ENCODE data around the gene ADGRG6. TPM values are rescaled to one million over a fixed set of nuclear protein-coding genes. Genes with fewer than 3 reads are reported as not detected.

ADGRG6 gene
- total RNA-seq, 1 donor from 2014 or later: 84.4 TPM

DNA sequence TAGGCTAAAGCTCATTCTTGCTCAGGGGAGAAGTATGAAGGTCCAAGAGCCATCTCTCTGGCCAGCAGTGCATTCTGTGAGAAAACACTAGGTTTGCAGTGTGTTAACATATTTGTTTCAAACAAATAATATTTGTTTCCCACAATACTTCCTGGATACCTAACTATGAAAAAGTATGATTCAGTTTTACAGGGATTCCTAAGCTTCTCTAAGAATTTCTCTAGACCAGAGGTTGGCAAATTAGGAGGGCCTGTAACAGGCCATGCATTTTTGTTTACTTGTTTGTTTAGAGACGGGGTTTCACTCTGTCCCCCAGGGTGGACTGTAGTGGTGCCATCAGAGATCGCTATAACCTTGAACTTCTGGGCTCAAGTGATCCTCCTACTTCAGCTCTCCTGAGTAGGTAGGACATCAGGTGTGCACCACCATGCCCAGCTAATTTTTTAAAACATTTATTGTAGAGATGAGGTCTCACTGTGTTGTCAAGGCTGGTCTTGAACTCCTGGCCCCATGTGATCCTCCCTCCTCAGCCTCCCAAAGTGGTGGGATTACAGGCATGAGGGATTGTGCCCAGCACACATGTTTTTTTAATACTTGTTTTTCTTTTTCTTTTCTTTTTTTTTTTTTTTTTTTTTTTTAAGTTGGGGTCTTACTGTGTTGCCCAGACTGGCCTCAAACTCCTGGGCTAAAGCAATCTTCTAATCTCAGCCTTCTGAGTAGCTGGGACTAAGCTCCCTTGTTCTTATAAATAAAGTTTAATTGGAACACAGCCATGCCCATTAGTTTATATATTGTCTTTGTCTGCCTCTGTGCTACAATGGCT is 71.7 kb downstream of the ADGRG6 start:
- DNase-seq (ENCODE audit: low spot score) (no peak), ATAC-seq (peak; percentile 17)

DNA sequence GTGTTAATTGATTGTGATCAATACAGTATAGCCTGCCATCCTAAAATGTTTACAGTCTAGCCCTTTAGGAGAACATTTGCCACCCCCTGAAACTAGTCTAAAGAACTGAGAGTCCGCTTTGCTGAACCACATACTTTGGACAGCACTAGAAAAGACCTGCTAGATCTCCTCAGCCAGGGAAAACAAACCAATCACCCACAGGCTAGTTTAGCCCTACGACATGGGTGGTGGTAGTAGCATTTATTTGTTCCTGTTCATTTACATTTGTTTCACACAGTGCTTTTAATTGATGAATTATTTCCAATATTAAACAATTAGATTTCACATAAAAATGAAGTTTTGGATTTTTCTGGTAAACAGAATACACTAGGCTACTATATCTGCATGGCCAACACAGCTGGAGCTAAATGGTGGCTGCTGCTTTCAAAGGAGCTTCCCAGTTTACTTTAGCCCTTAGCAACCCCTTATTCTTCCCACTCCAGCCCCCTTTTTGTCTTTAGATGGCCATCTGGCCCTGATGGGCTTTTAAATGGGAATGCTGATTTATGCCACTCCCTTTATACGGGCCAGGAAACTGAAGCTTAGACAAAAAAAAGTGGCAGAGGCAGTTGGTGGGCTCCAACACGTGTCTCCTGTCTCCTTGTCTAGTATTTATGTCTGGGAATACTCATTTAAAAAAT is 72.4 kb downstream of the ADGRG6 start:
- ATAC-seq (peak; percentile 70), DNase-seq (ENCODE audit: low spot score) (no peak)

DNA sequence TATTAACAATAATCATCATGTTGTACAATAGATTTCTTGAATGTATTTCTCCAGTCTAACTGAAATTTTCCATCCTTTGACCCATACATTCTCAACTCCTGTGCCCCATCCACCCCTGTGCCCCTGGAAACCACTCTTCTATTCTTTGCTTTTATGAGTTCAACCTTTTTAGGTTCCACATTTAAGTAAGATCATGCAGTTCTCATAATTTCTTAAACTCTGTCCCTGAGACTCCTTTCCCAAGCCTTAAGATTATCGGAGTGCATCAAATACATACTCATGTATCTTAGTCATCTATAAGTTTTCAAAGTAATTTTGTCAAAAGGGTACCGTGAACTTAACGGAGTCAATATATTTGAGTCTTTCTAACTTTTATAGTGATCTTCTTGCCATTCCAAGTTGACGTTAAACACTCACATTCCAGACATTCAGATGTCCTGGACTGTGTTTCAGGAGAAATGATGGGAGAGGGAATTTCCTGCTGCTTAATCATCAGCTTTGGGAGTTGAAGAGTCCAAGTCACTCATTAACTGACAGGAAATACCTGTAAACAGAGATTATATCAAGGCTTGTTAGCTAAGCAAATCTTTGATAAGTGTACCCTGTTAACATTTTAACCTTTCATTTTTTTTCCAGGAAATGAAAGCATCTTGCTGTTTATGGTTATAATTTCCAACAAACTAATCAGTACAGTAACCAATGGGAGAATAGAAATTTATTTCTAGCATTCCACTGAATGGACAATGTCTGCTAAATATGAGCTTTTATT is 73.3 kb downstream of the ADGRG6 start:
- no peak for DNase-seq (ENCODE audit: low spot score)

DNA sequence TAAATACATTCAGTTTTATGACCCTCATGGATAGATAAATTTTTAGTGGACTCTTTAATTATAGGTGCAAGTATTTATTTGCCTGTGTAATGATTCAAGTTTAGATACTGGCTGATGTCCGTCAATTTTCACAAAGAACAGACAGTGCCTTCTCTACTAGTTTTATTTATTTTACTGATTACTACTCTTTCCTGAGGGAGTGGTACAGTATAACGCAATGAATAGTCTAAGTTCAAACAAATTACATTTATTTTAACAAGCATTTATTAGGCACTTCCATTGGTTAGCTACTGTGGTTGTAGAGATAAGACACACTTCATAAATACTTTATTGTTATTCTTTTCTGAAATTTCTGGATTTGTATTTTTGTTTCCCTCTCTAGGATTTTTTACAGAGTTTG is 74.3 kb downstream of the ADGRG6 start:
- ATAC-seq (no peak), DNase-seq (ENCODE audit: low spot score) (no peak)

More for the DNA sequence above, 73.3 kb downstream of the ADGRG6 start:
- ATAC-seq: peak; percentile 77

- peak; percentile 52 for ATAC-seq
- peak; percentile 51 for DNase-seq (ENCODE audit: low spot score)
Observed at GRCh38 chr6:142376800-142377496, 75.1 kb downstream of the ADGRG6 start.

DNA sequence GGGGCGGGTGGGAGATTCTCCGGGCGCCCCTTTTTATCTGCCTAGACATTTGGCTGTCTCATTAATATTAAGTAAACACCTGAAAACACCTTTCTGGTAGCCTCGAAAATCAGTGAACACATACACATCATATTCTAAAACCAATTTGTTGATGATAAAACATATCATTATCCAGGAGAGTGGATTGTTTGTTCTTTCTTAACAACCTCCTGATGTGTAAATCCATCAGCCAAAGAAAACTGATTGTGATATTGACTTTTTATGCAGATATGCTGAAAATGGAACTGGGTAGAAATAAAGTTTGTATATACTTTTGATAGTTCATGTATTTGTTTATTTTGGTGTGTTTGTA is 75.7 kb downstream of the ADGRG6 start:
- no peak for ATAC-seq
- no peak for DNase-seq (ENCODE audit: low spot score)

DNA sequence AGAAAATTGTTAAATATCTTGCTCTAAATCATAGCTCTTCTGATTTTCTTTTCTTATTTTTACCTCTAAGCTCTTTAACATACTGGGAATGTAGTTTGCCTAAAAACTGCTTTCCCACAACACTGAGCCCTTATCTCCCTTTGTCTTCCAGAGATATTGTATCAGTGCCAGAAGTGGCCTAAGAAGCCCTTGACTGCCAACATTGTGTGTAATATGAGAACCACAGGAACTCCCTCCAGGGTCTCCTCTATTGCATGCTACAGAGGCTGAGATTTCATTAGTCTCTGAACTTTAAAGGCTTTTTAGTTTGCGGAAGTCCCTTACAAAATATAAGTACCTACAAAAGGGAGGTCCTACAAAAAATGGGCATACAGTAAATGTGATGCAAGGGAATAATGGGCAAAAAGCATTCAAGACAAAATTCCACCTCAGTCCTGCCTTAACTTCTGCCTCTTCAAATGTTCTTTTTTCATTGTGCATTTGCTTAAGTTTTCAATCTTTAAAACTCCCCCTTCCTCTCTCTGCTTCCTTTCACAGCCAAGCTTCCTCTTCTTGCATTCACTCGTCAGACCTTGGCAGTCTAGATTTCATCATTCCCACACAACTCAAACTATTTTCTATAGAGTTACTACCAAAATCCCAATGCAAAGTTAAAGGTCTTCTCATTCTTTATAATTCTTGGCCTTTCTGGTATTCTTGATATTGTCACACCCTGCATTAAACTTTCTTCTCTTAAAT is 76.5 kb downstream of the ADGRG6 start:
- DNase-seq (ENCODE audit: low spot score): no peak
- no peak for ATAC-seq

DNA sequence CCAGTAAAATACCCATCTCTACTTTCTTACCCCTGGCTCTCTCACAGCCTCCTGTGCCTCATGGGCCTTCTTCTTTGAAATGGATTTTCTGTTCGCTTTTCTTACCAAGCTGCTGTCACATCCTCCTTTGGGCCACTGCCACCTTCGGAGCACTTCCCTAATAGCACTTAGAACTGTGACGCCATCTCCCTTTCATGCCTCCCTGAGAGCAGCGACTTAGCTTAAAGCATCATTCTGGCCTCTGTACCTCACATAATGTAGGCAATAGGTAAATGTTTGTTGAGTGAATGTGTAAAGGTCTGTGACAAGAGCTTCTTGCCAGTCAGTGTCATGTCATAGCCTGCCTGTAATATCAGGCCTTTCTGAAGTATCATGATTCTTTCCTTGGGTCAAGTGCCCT is 78.8 kb downstream of the ADGRG6 start:
- DNase-seq (ENCODE audit: low spot score): no peak
- ATAC-seq: peak; percentile 12

- DNase-seq (ENCODE audit: low spot score): no peak
- no peak for ATAC-seq
Observed at GRCh38 chr6:142381181-142381580, 79.4 kb downstream of the ADGRG6 start.

DNA sequence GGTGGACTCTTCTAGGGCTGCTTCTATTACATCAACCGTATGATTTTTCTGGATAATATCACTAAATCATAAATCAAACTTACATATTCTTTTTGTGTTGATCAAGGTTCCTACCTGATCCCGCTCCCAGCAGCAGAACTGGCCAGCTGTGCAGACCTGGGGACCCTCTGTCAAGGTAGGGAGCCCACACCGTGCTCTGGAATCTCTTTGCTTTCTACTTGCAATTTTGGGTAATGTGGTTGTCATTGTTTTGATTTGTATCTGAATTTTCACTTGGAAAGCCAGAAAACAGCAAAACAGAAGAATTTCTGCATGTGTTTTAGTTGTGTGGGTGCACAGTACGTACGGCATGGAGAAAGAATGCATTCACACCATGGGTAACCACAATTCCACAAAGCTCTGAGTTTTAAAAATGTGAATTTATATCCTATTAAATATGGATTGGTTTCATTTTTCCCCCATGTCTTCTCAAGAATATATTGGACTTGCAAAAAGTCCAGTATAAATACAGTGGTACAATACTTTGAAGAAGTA is 80.1 kb downstream of the ADGRG6 start:
- ATAC-seq (no peak), DNase-seq (ENCODE audit: low spot score) (no peak)

DNA sequence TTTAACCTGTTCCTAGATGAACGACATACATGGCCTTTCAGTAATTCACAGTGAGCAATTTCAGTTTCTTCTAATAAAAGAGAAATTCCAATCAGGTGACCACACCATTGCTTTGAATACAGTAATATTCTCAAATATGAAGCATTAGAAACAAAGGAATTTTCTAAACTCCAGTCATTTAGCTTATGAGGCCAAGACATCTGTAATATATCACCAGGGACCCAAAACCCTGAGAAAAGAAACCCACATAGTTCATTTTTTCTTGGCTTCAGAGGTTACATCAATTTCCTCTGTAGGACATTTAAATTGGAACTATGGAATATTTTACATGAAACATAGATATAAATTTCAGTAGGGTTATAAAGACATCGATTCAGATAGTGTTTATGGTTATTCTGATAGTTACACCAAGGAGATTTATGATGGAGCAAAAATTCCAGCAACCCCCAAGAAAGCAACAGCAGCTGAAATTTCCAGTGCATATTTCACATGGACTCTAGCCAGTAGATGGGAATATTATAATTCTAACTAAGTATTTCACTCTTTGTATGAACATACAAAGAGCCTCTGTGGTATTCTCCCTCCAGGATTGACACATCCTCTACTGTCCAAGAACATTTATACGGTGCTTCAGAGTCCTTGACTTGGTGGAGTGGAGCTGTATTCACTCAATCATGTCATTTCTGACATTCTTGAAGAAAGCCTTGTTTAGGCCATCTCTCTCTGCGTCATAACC is 82.9 kb downstream of the ADGRG6 start:
- DNase-seq (ENCODE audit: low spot score) (no peak), ATAC-seq (no peak)

DNA sequence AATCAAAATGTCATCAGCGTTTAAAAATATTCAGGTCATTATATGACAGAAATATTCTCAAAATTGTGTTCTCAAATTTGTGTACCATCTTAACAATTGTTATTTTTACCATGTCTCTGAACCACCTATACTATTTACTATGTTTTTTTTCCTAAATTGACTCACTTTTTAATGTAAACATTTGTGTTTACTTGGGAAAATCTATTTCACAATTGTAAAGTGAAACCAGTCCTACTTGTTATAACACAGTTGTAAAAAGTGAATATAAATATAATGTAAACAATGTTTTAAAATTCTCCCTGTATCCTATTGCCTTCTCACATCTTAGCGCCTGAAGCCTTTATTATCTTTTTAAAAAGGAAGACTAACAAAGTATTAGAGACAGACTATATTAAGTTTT is 83.5 kb downstream of the ADGRG6 start:
- no peak for DNase-seq (ENCODE audit: low spot score)
- no peak for ATAC-seq

GRCh38 chr6:142386657-142387056 is 84.8 kb downstream of the ADGRG6 start:
- DNase-seq (ENCODE audit: low spot score) (no peak), ATAC-seq (peak; percentile 44)

- ATAC-seq (peak; percentile 92), DNase-seq (ENCODE audit: low spot score) (no peak)
Observed at GRCh38 chr6:142387997-142388815, 86.4 kb downstream of the ADGRG6 start.

DNA sequence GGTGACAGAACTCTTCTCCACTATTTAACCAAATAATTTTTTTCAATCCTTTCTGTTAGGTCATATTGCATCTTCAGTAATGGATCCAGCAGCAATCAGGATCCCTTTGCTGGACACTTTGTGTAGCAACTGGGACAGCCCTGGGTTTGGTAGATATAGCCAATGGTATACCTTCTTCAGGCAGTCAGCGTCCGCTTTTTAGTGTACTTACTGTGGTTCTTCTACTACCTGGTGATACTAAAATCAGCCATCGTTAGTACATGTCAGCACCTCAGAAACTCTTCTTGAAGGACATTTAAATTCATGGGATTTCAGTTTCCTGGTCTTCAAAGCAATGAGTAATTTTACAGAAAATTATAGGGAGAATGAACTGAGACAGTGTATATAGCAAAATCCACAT is 93.5 kb downstream of the ADGRG6 start:
- ATAC-seq: no peak
- DNase-seq (ENCODE audit: low spot score): no peak

GRCh38 chr6:142395768-142396231 is 94.0 kb downstream of the ADGRG6 start:
- ATAC-seq: no peak

GRCh38 chr6:142398353-142398752 is 96.5 kb downstream of the ADGRG6 start:
- DNase-seq (ENCODE audit: low spot score): no peak
- no peak for ATAC-seq

More at GRCh38 chr6:142395768-142396231, 94.0 kb downstream of the ADGRG6 start:
- no peak for DNase-seq (ENCODE audit: low spot score)

GRCh38 chr6:142399739-142400138 is 97.9 kb downstream of the ADGRG6 start:
- ATAC-seq: no peak
- DNase-seq (ENCODE audit: low spot score): no peak

All from left lobe of liver (tissue), 2 donors.